ENCODE results near the gene HYAL1.

The HYAL1 gene

DNA sequence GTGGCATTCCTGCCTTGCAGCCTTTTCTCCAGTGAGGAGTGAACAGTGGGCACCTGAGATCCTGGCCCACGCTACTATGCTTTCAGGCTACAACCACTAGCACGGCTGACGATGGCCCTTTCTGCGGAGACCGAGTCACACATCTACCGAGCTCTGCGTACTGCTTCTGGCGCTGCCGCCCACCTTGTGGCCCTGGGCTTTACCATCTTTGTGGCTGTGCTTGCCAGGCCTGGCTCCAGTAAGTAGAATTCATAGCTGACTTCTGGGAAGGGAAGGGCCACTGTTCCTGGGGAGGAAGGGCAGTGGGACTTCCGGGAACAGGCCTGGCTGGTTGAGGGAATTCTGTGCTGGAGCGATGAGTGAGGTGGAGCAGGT, 47.9 kb upstream of the HYAL1 start:
- ChIA-PET CTCF (interaction anchor here (5.3 kb wide), 1 partner anchor 199 kb away, joined by 27 read pairs; no protein-coding TSS in a partner anchor), POLR2A (interaction anchor here (1.2 to 5.3 kb wide), 3 partner anchors 15 to 218 kb away, joined by 3 to 51 read pairs (median 10); partner anchors contain the start of genes HEMK1, HYAL3 and NAA80)
- peak overlapping the region; percentile 72 for H3K4me3 ChIP-seq (ENCODE audit: low read depth, low read length)
- 0 out of 2 replicates have a peak, but pooled peaks have one; percentile 15 for TF ChIP-seq ZNF600 (tag by site-specific recombination; IDR thresholded peaks at IDR 0.05)
- TF ChIP-seq, protein P1, sequence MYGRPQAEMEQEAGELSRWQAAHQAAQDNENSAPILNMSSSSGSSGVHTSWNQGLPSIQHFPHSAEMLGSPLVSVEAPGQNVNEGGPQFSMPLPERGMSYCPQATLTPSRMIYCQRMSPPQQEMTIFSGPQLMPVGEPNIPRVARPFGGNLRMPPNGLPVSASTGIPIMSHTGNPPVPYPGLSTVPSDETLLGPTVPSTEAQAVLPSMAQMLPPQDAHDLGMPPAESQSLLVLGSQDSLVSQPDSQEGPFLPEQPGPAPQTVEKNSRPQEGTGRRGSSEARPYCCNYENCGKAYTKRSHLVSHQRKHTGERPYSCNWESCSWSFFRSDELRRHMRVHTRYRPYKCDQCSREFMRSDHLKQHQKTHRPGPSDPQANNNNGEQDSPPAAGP (tag by site-specific recombination; IDR thresholded peaks at IDR 0.05), result no peak
- 0 out of 2 replicates have a peak, but pooled peaks have one; percentile 12 for TF ChIP-seq IKZF3 (tag by site-specific recombination; IDR thresholded peaks at IDR 0.05)
- H3K9me3 ChIP-seq (ENCODE audit: control insufficient read depth, insufficient read depth, low read depth, low read length), result no peaks in the 10 kb centered on the region
- H3K36me3 ChIP-seq (ENCODE audit: control insufficient read depth in 2 of 2, insufficient read depth in 1 of 2, low read length in 2 of 2), result peaks cover 0 to 64% of the 10 kb centered on the region in 2 experiments; a peak in 1 of 3 replicates
- peaks cover 2% of the 10 kb centered on the region; the same call in 1 of the 2 replicates for H3K4me1 ChIP-seq (ENCODE audit: control insufficient read depth, insufficient read depth, low read length)
- no peak overlapping the region; the same call in 1 of the 2 replicates for H3K27ac ChIP-seq (ENCODE audit: extremely low read depth, low read depth, low read length)

DNA sequence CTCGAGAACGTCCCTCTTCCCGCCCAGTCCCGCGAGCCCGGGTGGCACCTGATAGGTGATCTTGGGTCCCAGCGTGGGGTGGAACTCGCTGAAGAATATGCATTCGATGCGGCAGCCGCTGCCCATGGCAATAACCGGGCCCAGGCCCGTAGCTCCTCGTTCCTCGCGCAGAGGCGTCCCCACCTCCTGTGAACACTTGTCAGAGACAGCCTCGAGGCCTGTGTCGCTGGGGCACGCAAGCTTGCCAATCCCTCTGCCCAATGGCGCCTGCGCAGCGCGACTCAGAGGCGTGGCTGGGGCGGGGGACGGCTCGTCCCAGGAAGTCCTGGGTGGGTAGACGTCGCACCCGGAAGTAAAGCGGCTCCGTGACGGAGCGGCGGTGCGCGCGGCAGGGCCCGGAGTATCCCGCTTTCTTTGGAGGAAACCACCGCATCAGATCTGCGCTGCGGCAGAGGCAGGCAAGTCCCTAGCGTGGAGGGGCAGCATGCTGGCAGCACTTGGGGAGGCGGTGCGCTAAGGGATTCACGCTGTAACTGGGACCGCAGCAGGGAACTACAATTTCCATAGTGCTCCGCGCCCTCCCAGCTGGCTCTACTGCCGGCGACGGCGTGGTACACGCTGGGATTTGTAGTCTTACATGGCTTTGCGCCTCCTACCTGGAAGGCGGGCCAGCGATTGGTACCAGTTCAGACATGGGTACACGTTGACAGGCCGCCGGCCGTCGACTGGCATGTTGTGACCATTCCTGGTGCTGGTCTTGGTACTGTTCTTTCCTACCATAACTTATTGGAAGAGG, 47.4 kb upstream of the HYAL1 start, which contains the start of the genes CYB561D2 and NPRL2:
Gene CYB561D2 (plus strand): TSS at position 336 of the 796 bp plus-strand sequence. CDS start 572 bp downstream, outside the sequence.
Gene NPRL2 (minus strand): TSS at position 249 of the 796 bp plus-strand sequence. CDS start 123 bp downstream, at position 126.
- ChIA-PET POLR2A (interaction anchor here (0.5 to 5.3 kb wide), 11 partner anchors 11 to 265 kb away, joined by 3 to 51 read pairs (median 3); partner anchors contain the start of genes HEMK1, HYAL3, NAA80 and TUSC2), CTCF (interaction anchor here (0.5 to 5.3 kb wide), 5 partner anchors 100 to 264 kb away, joined by 3 to 27 read pairs (median 3); no protein-coding TSS in a partner anchor)
- H3K4me3 ChIP-seq (ENCODE audit: low read depth, low read length), result peak within 1 kb of the TSS; percentile 72
- no peaks in the 10 kb centered on the region for H3K9me3 ChIP-seq (ENCODE audit: control insufficient read depth, insufficient read depth, low read depth, low read length)
- peaks cover 0 to 62% of the 10 kb centered on the region in 2 experiments; a peak in 1 of 3 replicates for H3K36me3 ChIP-seq (ENCODE audit: control insufficient read depth in 2 of 2, insufficient read depth in 1 of 2, low read length in 2 of 2)
- H3K4me1 ChIP-seq (ENCODE audit: control insufficient read depth, insufficient read depth, low read length), result peaks cover 4% of the 10 kb centered on the region; the same call in 1 of the 2 replicates
- peak within 1 kb of the TSS; percentile 63 for H3K27ac ChIP-seq (ENCODE audit: extremely low read depth, low read depth, low read length)
- TF ChIP-seq BCL11A (tag by site-specific recombination; IDR thresholded peaks at IDR 0.05; ENCODE audit: low read depth), result no peak
- no peak for TF ChIP-seq ZNF248 (tag by site-specific recombination; IDR thresholded peaks at IDR 0.05)
- 0 out of 2 replicates have a peak, but pooled peaks have one; percentile 7 for TF ChIP-seq ZNF133 (tag by site-specific recombination; IDR thresholded peaks at IDR 0.05)
- no peak for TF ChIP-seq SALL2 (tag by site-specific recombination; IDR thresholded peaks at IDR 0.05; ENCODE audit: borderline replicate concordance)
- no peak for TF ChIP-seq ZNF324 (tag by site-specific recombination; IDR thresholded peaks at IDR 0.05)
- 0 out of 2 replicates have a peak, but pooled peaks have one; percentile 33 for TF ChIP-seq ZSCAN30 (tag by site-specific recombination; IDR thresholded peaks at IDR 0.05)
- no peak for TF ChIP-seq ZBTB48 (tag by site-specific recombination; IDR thresholded peaks at IDR 0.05)
- no peak for TF ChIP-seq ZNF433 (tag by site-specific recombination; IDR thresholded peaks at IDR 0.05; ENCODE audit: low read depth)
- TF ChIP-seq, protein P2, sequence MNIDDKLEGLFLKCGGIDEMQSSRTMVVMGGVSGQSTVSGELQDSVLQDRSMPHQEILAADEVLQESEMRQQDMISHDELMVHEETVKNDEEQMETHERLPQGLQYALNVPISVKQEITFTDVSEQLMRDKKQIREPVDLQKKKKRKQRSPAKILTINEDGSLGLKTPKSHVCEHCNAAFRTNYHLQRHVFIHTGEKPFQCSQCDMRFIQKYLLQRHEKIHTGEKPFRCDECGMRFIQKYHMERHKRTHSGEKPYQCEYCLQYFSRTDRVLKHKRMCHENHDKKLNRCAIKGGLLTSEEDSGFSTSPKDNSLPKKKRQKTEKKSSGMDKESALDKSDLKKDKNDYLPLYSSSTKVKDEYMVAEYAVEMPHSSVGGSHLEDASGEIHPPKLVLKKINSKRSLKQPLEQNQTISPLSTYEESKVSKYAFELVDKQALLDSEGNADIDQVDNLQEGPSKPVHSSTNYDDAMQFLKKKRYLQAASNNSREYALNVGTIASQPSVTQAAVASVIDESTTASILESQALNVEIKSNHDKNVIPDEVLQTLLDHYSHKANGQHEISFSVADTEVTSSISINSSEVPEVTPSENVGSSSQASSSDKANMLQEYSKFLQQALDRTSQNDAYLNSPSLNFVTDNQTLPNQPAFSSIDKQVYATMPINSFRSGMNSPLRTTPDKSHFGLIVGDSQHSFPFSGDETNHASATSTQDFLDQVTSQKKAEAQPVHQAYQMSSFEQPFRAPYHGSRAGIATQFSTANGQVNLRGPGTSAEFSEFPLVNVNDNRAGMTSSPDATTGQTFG (tag by site-specific recombination; IDR thresholded peaks at IDR 0.05; ENCODE audit: borderline replicate concordance), result no peak
- no peak for TF ChIP-seq ZNF214 (tag by site-specific recombination; IDR thresholded peaks at IDR 0.05; ENCODE audit: borderline replicate concordance)
- TF ChIP-seq ZFP3 (tag by site-specific recombination; IDR thresholded peaks at IDR 0.05; ENCODE audit: low read depth), result no peak
- peak; percentile 89 for TF ChIP-seq ZNF610 (tag by site-specific recombination; IDR thresholded peaks at IDR 0.05; ENCODE audit: borderline replicate concordance)
- no peak for TF ChIP-seq ZNF473 (tag by site-specific recombination; IDR thresholded peaks at IDR 0.05)
- TF ChIP-seq ZNF239 (tag by site-specific recombination; IDR thresholded peaks at IDR 0.05), result no peak
- no peak for TF ChIP-seq ZNF585B (tag by site-specific recombination; IDR thresholded peaks at IDR 0.05)
- no peak for TF ChIP-seq ZBTB1 (tag by site-specific recombination; IDR thresholded peaks at IDR 0.05)
- no peak for TF ChIP-seq ZNF175 (tag by site-specific recombination; IDR thresholded peaks at IDR 0.05)
- TF ChIP-seq HOXD13 (CRISPR knock-in tag; IDR thresholded peaks at IDR 0.05; ENCODE audit: borderline replicate concordance), result no peak
- no peak; the same call in 1 of the 2 replicates for TF ChIP-seq EGR2 (tag by site-specific recombination; IDR thresholded peaks at IDR 0.05; ENCODE audit: low read depth)
- no peak for TF ChIP-seq ZNF16 (tag by site-specific recombination; IDR thresholded peaks at IDR 0.05; ENCODE audit: low read depth)
- peak; percentile 68; the same call in 1 of the 2 replicates for TF ChIP-seq KLF9 (tag by site-specific recombination; IDR thresholded peaks at IDR 0.05; ENCODE audit: low read depth)
- no peak for TF ChIP-seq ZNF701 (tag by site-specific recombination; IDR thresholded peaks at IDR 0.05)
- TF ChIP-seq ZNF311 (tag by site-specific recombination; IDR thresholded peaks at IDR 0.05; ENCODE audit: borderline replicate concordance), result no peak
- peak; percentile 99 for TF ChIP-seq ZNF76 (tag by site-specific recombination; IDR thresholded peaks at IDR 0.05; ENCODE audit: borderline replicate concordance, low read depth)
- no peak for TF ChIP-seq ZNF132 (tag by site-specific recombination; IDR thresholded peaks at IDR 0.05; ENCODE audit: borderline replicate concordance)
- TF ChIP-seq ZNF121 (tag by site-specific recombination; IDR thresholded peaks at IDR 0.05), result no peak
- no peak for TF ChIP-seq ZNF202 (tag by site-specific recombination; IDR thresholded peaks at IDR 0.05; ENCODE audit: borderline replicate concordance)
- TF ChIP-seq KLF1 (tag by site-specific recombination; IDR thresholded peaks at IDR 0.05), result no peak
- TF ChIP-seq ZNF292 (tag by site-specific recombination; IDR thresholded peaks at IDR 0.05; ENCODE audit: borderline replicate concordance, low read depth), result no peak
